ENCODE measurements around the gene AGR2.

AGR2 gene

GRCh38 chr7:16776053-16776452 lies 28.7 kb downstream of the AGR2 start:
- peaks cover 29% of the 10 kb centered on the region for H3K79me2 ChIP-seq (ENCODE audit: insufficient read depth, low read length)
- H3K27me3 ChIP-seq (ENCODE audit: insufficient read depth, low read length) = no peaks in the 10 kb centered on the region
- no peak overlapping the region for H3K4me2 ChIP-seq (ENCODE audit: low read length)
- H3K9me2 ChIP-seq (ENCODE audit: low read depth, low read length) = no peaks in the 10 kb centered on the region
- no peak for TF ChIP-seq CTCF (IDR thresholded peaks at IDR 0.05; ENCODE audit: low read length)
- TF ChIP-seq EZH2 (IDR thresholded peaks at IDR 0.05; ENCODE audit: borderline replicate concordance, low read length) = no peak
- no peak overlapping the region for H2AFZ ChIP-seq (ENCODE audit: low read length)
- no peaks in the 10 kb centered on the region for H3K9me3 ChIP-seq (ENCODE audit: low read length)
- no peaks in the 10 kb centered on the region for H3F3A ChIP-seq (ENCODE audit: insufficient read depth, low read length)
- no peak overlapping the region for H3K27ac ChIP-seq (ENCODE audit: low read depth, low read length, poor library complexity, severe bottlenecking)
- no peak overlapping the region for H3K9ac ChIP-seq (ENCODE audit: low read length)
- peaks cover 72% of the 10 kb centered on the region for H3K4me1 ChIP-seq (ENCODE audit: insufficient read depth, low read length, severe bottlenecking)
- H3K36me3 ChIP-seq (ENCODE audit: insufficient read depth, low read length) = no peaks in the 10 kb centered on the region
- H3K4me3 ChIP-seq (ENCODE audit: low read depth, low read length, poor library complexity, severe bottlenecking) = no peak overlapping the region
- H4K20me1 ChIP-seq (ENCODE audit: insufficient read depth, low read length) = no peaks in the 10 kb centered on the region

GRCh38 chr7:16774986-16775385 lies 29.8 kb downstream of the AGR2 start:
- TF ChIP-seq EZH2 (IDR thresholded peaks at IDR 0.05; ENCODE audit: borderline replicate concordance, low read length) = no peak
- no peak for TF ChIP-seq CTCF (IDR thresholded peaks at IDR 0.05; ENCODE audit: low read length)
- H3K36me3 ChIP-seq (ENCODE audit: insufficient read depth, low read length) = no peaks in the 10 kb centered on the region
- no peaks in the 10 kb centered on the region for H3F3A ChIP-seq (ENCODE audit: insufficient read depth, low read length)
- no peaks in the 10 kb centered on the region for H4K20me1 ChIP-seq (ENCODE audit: insufficient read depth, low read length)
- no peaks in the 10 kb centered on the region for H3K9me2 ChIP-seq (ENCODE audit: low read depth, low read length)
- no peak overlapping the region for H2AFZ ChIP-seq (ENCODE audit: low read length)
- H3K27me3 ChIP-seq (ENCODE audit: insufficient read depth, low read length) = no peaks in the 10 kb centered on the region
- peaks cover 29% of the 10 kb centered on the region for H3K79me2 ChIP-seq (ENCODE audit: insufficient read depth, low read length)
- peaks cover 81% of the 10 kb centered on the region for H3K4me1 ChIP-seq (ENCODE audit: insufficient read depth, low read length, severe bottlenecking)
- no peak overlapping the region for H3K27ac ChIP-seq (ENCODE audit: low read depth, low read length, poor library complexity, severe bottlenecking)
- no peaks in the 10 kb centered on the region for H3K9me3 ChIP-seq (ENCODE audit: low read length)
- no peak overlapping the region for H3K9ac ChIP-seq (ENCODE audit: low read length)
- H3K4me3 ChIP-seq (ENCODE audit: low read depth, low read length, poor library complexity, severe bottlenecking) = no peak overlapping the region
- no peak overlapping the region for H3K4me2 ChIP-seq (ENCODE audit: low read length)

GRCh38 chr7:16774294-16774693 lies 30.5 kb downstream of the AGR2 start:
- H3K27me3 ChIP-seq (ENCODE audit: insufficient read depth, low read length) = no peaks in the 10 kb centered on the region
- TF ChIP-seq EZH2 (IDR thresholded peaks at IDR 0.05; ENCODE audit: borderline replicate concordance, low read length) = no peak
- no peak for TF ChIP-seq CTCF (IDR thresholded peaks at IDR 0.05; ENCODE audit: low read length)
- H3K4me1 ChIP-seq (ENCODE audit: insufficient read depth, low read length, severe bottlenecking) = peaks cover 87% of the 10 kb centered on the region
- no peaks in the 10 kb centered on the region for H4K20me1 ChIP-seq (ENCODE audit: insufficient read depth, low read length)
- peak overlapping the region; percentile 29 for H3K27ac ChIP-seq (ENCODE audit: low read depth, low read length, poor library complexity, severe bottlenecking)
- no peak overlapping the region for H3K9ac ChIP-seq (ENCODE audit: low read length)
- peaks cover 35% of the 10 kb centered on the region for H3K79me2 ChIP-seq (ENCODE audit: insufficient read depth, low read length)
- no peaks in the 10 kb centered on the region for H3K9me2 ChIP-seq (ENCODE audit: low read depth, low read length)
- no peak overlapping the region for H3K4me3 ChIP-seq (ENCODE audit: low read depth, low read length, poor library complexity, severe bottlenecking)
- H2AFZ ChIP-seq (ENCODE audit: low read length) = no peak overlapping the region
- H3K9me3 ChIP-seq (ENCODE audit: low read length) = no peaks in the 10 kb centered on the region
- no peaks in the 10 kb centered on the region for H3F3A ChIP-seq (ENCODE audit: insufficient read depth, low read length)
- peak overlapping the region; percentile 10; the same call in 1 of the 2 replicates for H3K4me2 ChIP-seq (ENCODE audit: low read length)
- no peaks in the 10 kb centered on the region for H3K36me3 ChIP-seq (ENCODE audit: insufficient read depth, low read length)
